NCI-H1092 treated with DMSO at 0.1 percent for 48 hours (cell line): ENCODE results near the gene MED9.

Experiments
- DNase-seq: peaks from one replicate; lab custom pipeline; 2025; lab: John Stamatoyannopoulos, UW

The MED9 gene

DNA sequence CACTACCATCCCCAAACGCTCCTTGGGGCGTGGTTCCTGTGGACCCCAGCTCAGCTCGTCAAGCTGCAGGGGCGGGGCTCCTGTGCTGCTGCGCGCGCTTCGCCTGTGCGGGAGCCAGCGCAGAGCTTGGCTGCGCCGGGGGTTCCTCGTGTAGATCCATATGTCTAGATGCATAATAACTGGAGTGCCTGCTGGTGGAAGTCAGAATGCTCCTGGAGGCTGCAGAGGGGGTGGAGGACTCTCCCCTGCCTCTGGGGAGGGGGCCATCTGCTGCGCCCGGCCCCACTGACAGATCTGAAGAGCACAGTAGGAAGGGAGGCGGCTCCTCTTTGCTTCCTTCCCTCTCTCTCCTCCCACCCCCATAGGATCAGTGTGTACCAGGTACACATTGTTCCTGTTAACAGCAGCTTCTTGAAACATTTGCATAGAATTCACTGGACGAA, 14.8 kb downstream of the MED9 start:
- no peak for DNase-seq

GRCh38 chr17:17492085-17492484, 15.3 kb downstream of the MED9 start:
- no peak for DNase-seq

- DNase-seq = no peak
These were observed 15.8 kb downstream of the MED9 start for GRCh38 chr17:17492571-17492970.

- DNase-seq = no peak
These were observed 16.6 kb downstream of the MED9 start for GRCh38 chr17:17493249-17493985.

GRCh38 chr17:17493986-17494466, 17.2 kb downstream of the MED9 start:
- no peak for DNase-seq

DNA sequence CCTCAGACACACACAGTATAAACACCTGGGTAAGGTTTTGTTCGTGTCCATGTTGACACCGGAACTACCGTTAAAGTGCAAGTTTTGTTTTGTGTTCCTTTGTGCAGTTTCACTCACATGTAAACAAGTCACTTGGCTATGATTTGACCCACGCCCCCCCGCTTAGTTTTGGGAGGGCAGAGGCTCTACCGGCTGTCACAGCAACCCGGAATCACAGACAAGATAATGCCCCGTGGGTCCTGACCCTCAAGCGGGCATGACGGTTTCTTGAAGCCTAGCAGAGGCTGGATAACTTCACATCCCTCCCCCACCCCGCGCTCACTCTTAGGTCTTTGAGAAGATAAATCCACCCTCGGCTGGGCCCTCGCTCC, 17.7 kb downstream of the MED9 start:
- no peak for DNase-seq

DNA sequence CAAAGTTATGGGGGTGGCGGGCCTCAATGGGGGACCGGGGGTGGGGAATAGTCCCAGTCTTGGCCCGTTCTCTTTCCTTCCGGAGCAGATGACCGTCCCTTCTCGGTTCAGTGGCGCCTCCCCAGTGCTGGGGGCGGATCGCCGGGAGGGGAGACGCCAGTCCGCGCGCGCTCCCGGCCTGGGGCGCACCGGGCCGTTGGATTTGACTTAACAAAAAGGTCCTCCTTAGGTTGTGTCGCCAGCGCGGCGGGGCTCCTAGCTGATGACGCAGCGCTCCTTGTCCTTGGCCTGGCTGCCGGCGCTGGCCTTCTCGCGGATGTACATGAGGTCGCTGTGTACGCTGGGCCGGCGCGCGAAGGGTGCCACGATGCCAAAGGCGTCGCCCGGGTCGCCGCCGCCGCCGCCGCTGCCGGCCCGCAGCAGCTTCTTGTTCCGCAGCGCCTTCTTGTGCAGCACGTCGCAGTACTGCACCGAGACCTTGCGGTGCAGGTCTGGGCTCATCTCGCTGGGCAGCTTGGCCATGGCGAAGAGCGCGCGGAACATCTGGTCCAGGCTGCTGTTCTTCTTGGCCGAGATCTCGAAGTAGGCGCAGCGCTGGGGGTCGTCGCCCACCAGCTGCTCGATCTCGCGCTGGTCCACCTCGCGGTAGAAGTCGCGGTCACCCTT, 18.2 kb downstream of the MED9 start:
- DNase-seq = peak; percentile 36

- peak; percentile 54 for DNase-seq
These were observed 18.9 kb downstream of the MED9 start for GRCh38 chr17:17495536-17496188.

DNA sequence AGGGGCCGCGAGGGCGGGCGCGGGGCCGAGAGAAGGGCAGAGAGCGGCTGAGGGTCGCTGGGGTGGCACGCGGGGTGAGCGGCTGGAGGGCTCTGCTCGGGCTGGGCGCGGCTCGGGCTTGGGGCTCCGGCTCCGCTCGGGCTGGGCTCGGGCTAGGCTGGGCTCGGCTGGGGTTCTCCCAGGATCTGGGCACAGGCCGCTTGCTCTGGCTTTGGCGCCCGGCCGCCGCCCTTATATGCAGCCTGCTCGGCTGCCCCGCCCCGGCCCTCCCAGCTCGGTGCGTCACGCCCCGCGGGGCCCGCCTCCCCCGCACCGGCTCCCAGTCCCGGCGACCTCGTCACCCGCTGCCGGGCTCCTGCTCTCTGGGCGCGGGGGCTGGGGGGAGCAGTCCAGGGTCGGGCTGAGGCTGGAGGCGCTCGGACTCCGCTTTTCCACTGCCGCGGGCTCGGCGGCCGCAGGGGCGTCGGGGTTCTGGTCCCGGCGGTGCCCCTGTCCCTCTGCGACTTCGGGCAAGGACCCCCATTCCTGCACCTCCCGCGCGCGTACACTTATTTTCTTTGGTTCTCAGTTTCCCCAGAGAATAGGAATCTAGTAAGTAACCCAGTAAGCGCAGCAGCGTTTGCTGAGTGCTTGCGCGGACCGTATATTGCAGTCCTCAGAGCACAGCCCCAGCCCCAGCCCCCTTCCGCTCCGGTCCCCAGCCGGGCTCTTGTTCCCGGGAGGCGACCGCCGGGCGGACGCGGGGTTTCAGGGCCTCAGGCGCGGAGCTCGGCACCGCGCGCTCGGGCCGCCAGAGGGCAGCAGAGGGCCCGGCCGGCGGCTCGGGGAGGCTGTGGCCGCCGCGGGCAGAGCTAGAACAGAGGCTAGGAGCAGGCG, 19.6 kb downstream of the MED9 start, which contains the start of gene RASD1:
Gene RASD1 (minus strand): TSS at position 207 of the 876 bp plus-strand sequence. CDS start 214 bp downstream, outside the sequence.
- peak; percentile 78 for DNase-seq

DNA sequence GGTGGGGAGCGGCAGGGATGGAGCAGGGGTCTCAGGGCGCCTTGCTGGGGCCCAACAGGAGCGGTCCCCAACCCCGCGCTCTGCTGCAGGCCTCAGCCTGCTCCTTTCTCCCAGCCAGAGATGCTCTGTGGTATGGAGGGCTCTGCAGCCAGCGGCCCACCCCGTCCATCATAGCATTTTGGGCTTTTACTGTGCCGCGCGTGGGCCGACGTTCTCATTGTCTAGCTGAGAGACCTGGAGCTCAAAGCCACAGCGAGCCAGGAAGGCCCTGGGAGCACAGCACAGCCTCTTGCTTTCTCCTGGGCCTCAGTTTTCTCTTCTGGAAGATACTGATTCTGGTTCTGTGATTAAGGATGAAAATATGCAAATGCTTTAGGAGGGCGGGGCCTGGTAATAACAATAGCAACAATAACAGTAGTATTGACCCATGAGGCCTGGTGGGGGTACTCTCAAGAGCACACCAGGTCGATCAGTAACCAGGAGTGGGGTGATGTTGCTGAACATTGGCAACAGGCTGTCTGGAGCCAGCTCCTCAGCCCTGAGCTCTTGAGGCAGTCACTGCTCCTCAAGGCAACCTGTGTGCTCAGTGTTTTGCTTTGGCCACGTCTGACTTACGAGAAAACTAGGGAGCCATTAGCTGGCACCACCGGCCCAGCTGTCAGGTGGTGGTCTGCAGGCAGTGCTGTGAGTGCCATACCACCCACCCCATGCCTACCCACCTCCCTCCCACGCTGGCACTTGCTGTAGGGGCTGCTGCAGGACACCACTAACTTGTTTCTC, 20.5 kb downstream of the MED9 start:
- DNase-seq = no peak

- no peak for DNase-seq
These were observed 21.2 kb downstream of the MED9 start for GRCh38 chr17:17497845-17498520.

GRCh38 chr17:17498606-17499301, 22.0 kb downstream of the MED9 start:
- DNase-seq = no peak

- no peak for DNase-seq
These were observed 22.8 kb downstream of the MED9 start for GRCh38 chr17:17499402-17500145.

- DNase-seq = no peak
These were observed 24.3 kb downstream of the MED9 start for GRCh38 chr17:17500999-17501605.

GRCh38 chr17:17502741-17503565, 26.2 kb downstream of the MED9 start:
- no peak for DNase-seq

DNA sequence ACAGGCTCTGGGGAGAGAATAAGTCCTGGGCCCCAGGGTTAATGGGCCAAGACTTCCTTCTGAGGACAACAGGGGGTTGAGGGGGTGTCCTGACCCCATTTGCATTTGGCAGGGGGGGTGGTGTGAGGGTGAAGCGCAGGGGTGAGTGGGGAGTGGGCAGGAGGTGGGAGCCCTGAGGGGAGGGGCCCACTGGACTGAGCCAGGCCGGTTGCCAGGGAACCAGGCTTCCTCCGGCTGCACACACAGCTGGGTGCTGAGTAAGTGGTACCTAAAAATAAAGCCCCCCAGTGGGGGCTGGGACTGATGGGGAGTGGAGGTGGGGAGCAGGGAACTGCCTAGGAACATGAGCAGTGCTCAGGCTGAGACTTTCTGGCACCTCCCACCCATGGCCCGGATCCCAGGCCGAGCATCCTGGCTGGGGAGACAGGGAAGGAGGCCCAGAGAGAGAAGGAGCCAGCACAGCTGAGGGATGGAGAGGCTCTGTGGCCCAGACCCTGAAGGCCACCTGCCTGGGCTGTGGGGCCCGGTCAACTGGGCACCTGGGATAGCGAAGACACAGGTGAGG, 26.8 kb downstream of the MED9 start:
- peak; percentile 19 for DNase-seq

DNA sequence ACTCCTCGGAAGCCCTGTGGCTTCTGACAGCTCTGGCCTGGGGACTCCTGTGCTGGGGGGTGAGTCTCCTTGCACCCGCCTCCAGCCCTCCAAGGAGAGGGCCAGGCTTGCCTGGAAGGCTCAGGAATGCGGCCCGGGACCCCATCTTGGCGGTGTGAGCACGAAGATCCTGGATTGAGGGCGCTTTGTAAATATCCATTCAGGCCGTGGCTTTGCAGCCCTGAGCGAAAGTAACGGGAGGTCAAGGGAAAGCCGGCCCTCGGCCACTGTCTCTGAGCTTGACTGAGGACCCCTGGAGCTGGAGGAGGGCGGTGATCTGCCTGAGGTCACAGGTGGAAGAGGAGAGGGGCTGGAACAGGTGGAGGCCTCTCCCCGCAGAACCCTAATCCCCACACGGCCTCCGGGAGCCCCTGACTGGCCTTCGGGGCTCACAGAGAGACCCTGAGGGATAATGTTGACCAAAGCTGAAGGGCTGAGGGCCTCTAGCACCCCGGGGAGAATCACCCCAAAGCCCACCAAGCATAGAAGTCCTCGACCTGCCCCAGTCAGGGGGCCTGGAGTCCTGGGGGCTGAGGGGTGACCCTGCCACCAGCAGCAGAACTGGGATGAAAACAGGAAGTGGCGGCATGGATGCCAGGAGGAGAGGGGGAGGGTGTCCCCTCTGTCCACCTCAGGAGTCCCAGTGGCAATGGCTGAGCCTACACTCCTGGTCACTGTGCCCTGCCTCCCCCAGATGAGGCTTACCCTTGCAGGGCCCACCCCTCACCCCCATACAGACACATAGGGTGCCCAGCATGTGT, 27.7 kb downstream of the MED9 start:
- DNase-seq = no peak
